ENCODE data around the gene FAIM2. TPM values are rescaled to one million over a fixed set of nuclear protein-coding genes. Genes with fewer than 3 reads are reported as not detected.

FAIM2 gene
- total and polyA plus RNA-seq, 9 of the 15 experiments (the other 6 are each of a cell fraction or from before 2014, with no cell fraction given), result 0.01 to 0.10 TPM; not detected in 7

DNA sequence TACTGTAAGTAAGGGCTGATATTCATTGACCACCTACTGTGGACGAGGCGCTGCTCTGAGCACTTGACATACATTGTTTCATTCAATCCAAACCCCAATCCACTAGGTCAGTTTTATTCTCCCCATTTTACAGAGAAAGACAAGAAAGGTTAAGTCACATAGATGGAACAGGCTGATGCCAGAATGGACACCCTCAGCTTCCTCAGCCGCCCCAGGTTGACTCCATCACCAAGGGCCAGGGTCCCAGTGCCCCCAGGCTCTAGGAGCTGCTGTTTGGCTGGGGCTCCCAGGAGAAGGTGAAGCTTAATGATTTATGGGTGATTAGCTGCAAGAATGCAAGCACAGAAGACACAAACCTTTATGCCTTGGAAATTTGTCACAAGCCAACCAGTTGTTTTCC lies 46.2 kb upstream of the FAIM2 start:
- Histone ChIP-seq H3K27me3 (ENCODE audit: control insufficient read depth in 2 of 2, insufficient read depth in 2 of 2, low read length in 2 of 2) (peaks cover 4 to 18% of the 10 kb centered on the region in 2 experiments; a peak in 3 of 5 replicates), H3K4me1 (replicated peaks in 1 of 2; ENCODE audit: control insufficient read depth in 2 of 2, insufficient read depth in 2 of 2, low read length in 2 of 2) (peaks cover 11 to 25% of the 10 kb centered on the region in 2 experiments; a peak in 4 of 5 replicates), H3K79me2 (ENCODE audit: control insufficient read depth, insufficient read depth, low read length) (no peaks in the 10 kb centered on the region), H3K27ac (ENCODE audit: extremely low read depth, low read depth, low read length) (no peak overlapping the region), H3K36me3 (ENCODE audit: control insufficient read depth, insufficient read depth, low read length) (no peaks in the 10 kb centered on the region), H3K4me2 (ENCODE audit: insufficient read depth, low read length) (no peak overlapping the region), H3K4me3 (no peak overlapping the region), H3K9me3 (replicated peaks; ENCODE audit: control insufficient read depth, insufficient read depth, low read depth, low read length) (no peaks in the 10 kb centered on the region), H4K20me1 (replicated peaks; ENCODE audit: control insufficient read depth, insufficient read depth, low read length) (no peaks in the 10 kb centered on the region), H3K9me1 (ENCODE audit: control insufficient read depth, insufficient read depth, low read length) (no peaks in the 10 kb centered on the region), H3K9ac (ENCODE audit: insufficient read depth in 1 of 2, low read depth in 2 of 2, low read length in 2 of 2) (no peak overlapping the region), H2AFZ (ENCODE audit: low read depth, low read length) (no peak overlapping the region)
- ChIA-PET POLR2A (interaction anchor here (0.8 to 1.8 kb wide), 4 partner anchors 8 to 45 kb away, joined by 3 to 4 read pairs (median 3); no protein-coding TSS in a partner anchor), CTCF (ENCODE audit: low intra/inter-chr PET ratio) (no interaction called here)
- no TSS peak for BruUV-seq (replicated peaks)
- no peak for FAIRE-seq
- WGBS (ENCODE audit: insufficient coverage, low coverage, missing lambda C conversion rate), result 25% methylated on average over 3 of the region's 3 CpGs
- intact Hi-C loops (cut with micrococcal nuclease), result loop anchor here (5.0 kb wide), 2 partner anchors 83 to 173 kb away; no protein-coding TSS in a partner anchor
- no peak for ATAC-seq
- in situ Hi-C loops (cut with MboI), result no loop called here
- DNase-seq (ENCODE audit: extremely low read depth in 1 of 4, low spot score in 3 of 4), result no peak
- TF ChIP-seq NUFIP1 (IDR thresholded peaks at IDR 0.05; ENCODE audit: partially characterized antibody) (no peak), RBM25 (IDR thresholded peaks at IDR 0.05; ENCODE audit: low read depth, low read length, severe bottlenecking) (peak; percentile 14), CTCF (IDR thresholded peaks at IDR 0.05 in 2 of 3, conservative IDR thresholded peaks at IDR 0.05 in 1 of 3; ENCODE audit: insufficient read depth in 2 of 3, low read depth in 1 of 3, low read length in 3 of 3) (no peak), CCAR2 (IDR thresholded peaks at IDR 0.05; ENCODE audit: low read depth, low read length) (no peak), ATF7 (IDR thresholded peaks at IDR 0.05) (no peak)
- TF ChIP-seq, protein P1, sequence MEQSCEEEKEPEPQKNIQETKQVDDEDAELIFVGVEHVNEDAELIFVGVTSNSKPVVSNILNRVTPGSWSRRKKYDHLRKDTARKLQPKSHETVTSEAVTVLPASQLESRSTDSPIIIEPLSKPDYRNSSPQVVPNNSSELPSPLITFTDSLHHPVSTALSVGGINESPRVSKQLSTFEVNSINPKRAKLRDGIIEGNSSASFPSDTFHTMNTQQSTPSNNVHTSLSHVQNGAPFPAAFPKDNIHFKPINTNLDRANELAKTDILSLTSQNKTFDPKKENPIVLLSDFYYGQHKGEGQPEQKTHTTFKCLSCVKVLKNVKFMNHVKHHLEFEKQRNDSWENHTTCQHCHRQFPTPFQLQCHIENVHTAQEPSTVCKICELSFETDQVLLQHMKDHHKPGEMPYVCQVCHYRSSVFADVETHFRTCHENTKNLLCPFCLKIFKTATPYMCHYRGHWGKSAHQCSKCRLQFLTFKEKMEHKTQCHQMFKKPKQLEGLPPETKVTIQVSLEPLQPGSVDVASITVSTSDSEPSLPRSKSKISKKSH (CRISPR knock-in tag; IDR thresholded peaks at IDR 0.05), result no peak
- TF ChIP-seq, protein P2, sequence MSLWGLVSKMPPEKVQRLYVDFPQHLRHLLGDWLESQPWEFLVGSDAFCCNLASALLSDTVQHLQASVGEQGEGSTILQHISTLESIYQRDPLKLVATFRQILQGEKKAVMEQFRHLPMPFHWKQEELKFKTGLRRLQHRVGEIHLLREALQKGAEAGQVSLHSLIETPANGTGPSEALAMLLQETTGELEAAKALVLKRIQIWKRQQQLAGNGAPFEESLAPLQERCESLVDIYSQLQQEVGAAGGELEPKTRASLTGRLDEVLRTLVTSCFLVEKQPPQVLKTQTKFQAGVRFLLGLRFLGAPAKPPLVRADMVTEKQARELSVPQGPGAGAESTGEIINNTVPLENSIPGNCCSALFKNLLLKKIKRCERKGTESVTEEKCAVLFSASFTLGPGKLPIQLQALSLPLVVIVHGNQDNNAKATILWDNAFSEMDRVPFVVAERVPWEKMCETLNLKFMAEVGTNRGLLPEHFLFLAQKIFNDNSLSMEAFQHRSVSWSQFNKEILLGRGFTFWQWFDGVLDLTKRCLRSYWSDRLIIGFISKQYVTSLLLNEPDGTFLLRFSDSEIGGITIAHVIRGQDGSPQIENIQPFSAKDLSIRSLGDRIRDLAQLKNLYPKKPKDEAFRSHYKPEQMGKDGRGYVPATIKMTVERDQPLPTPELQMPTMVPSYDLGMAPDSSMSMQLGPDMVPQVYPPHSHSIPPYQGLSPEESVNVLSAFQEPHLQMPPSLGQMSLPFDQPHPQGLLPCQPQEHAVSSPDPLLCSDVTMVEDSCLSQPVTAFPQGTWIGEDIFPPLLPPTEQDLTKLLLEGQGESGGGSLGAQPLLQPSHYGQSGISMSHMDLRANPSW (CRISPR knock-in tag; IDR thresholded peaks at IDR 0.05), result no peak
- TF ChIP-seq, protein P3, sequence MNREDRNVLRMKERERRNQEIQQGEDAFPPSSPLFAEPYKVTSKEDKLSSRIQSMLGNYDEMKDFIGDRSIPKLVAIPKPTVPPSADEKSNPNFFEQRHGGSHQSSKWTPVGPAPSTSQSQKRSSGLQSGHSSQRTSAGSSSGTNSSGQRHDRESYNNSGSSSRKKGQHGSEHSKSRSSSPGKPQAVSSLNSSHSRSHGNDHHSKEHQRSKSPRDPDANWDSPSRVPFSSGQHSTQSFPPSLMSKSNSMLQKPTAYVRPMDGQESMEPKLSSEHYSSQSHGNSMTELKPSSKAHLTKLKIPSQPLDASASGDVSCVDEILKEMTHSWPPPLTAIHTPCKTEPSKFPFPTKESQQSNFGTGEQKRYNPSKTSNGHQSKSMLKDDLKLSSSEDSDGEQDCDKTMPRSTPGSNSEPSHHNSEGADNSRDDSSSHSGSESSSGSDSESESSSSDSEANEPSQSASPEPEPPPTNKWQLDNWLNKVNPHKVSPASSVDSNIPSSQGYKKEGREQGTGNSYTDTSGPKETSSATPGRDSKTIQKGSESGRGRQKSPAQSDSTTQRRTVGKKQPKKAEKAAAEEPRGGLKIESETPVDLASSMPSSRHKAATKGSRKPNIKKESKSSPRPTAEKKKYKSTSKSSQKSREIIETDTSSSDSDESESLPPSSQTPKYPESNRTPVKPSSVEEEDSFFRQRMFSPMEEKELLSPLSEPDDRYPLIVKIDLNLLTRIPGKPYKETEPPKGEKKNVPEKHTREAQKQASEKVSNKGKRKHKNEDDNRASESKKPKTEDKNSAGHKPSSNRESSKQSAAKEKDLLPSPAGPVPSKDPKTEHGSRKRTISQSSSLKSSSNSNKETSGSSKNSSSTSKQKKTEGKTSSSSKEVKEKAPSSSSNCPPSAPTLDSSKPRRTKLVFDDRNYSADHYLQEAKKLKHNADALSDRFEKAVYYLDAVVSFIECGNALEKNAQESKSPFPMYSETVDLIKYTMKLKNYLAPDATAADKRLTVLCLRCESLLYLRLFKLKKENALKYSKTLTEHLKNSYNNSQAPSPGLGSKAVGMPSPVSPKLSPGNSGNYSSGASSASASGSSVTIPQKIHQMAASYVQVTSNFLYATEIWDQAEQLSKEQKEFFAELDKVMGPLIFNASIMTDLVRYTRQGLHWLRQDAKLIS (CRISPR knock-in tag; IDR thresholded peaks at IDR 0.05), result no peak
